ENCODE results near the gene IL1RAPL2. TPM values are rescaled to one million over a fixed set of nuclear protein-coding genes. Genes with fewer than 3 reads are reported as not detected.
"Not testable (repeated sequence)": the region's sequence is repeated elsewhere in the genome, so short reads cannot be mapped to it uniquely, and the experiment has no call there.

The IL1RAPL2 gene
- total RNA-seq, 1 experiment from 2014 or later = 1.6 TPM

DNA sequence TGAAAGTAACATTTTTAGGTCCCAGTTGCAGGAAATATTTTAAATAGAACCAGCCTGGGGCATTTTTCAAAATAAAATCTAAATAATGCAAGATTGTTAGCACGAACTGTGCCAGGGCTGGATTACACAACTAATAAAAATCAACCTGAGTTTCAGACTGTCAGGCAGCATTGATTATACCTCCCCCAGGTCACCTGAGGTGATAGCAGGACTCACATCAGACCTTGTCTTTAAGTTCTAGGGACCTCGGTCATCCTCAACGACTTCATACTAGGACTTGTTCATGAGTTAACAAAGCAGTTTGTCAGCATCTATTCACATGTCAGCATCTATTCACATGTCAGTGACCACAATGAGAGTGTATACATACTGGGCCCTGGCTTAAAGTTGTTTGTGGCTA, 663.1 kb downstream of the IL1RAPL2 start:
- Histone ChIP-seq H3K4me2 (no peak overlapping the region), H3F3A (ENCODE audit: insufficient read depth, low read depth) (no peaks in the 10 kb centered on the region), H3K9me3 (ENCODE audit: insufficient read depth, low read depth) (no peaks in the 10 kb centered on the region), H3K9me2 (ENCODE audit: insufficient read depth) (no peaks in the 10 kb centered on the region), H3K27me3 (ENCODE audit: insufficient read depth, low read depth) (no peaks in the 10 kb centered on the region), H3K4me1 (replicated peaks; ENCODE audit: insufficient read depth) (no peaks in the 10 kb centered on the region), H3K4me3 (no peak overlapping the region), H3K27ac (no peak overlapping the region), H3K36me3 (ENCODE audit: low read depth) (no peaks in the 10 kb centered on the region), H4K20me1 (ENCODE audit: insufficient read depth) (no peaks in the 10 kb centered on the region), H3K79me2 (ENCODE audit: low read depth) (no peaks in the 10 kb centered on the region), H2AFZ (no peak overlapping the region)
- BruUV-seq (replicated peaks) = no TSS peak
- intact Hi-C loops (cut with micrococcal nuclease; ENCODE audit: unreplicated experiment) = no loop called here
- ChIA-PET POLR2A (ENCODE audit: unreplicated experiment) (no interaction called here), CTCF (no interaction called here)
- DNase-seq = no peak
- no peak for TF ChIP-seq EZH2 (IDR thresholded peaks at IDR 0.05; ENCODE audit: low read depth)
- no peak for TF ChIP-seq CTCF (conservative IDR thresholded peaks at IDR 0.05)

GRCh38 chrX:105237407-105237806, 671.4 kb downstream of the IL1RAPL2 start:
- H2AFZ ChIP-seq; H3K27me3 ChIP-seq (ENCODE audit: insufficient read depth, low read depth); BruUV-seq (replicated peaks); H3K4me3 ChIP-seq; H3K4me2 ChIP-seq; POLR2A ChIA-PET (ENCODE audit: unreplicated experiment); H3K27ac ChIP-seq; intact Hi-C loops (cut with micrococcal nuclease; ENCODE audit: unreplicated experiment); H3K4me1 ChIP-seq (replicated peaks; ENCODE audit: insufficient read depth); H4K20me1 ChIP-seq (ENCODE audit: insufficient read depth); H3K9me3 ChIP-seq (ENCODE audit: insufficient read depth, low read depth); CTCF ChIA-PET; H3K79me2 ChIP-seq (ENCODE audit: low read depth); H3K36me3 ChIP-seq (ENCODE audit: low read depth); H3F3A ChIP-seq (ENCODE audit: insufficient read depth, low read depth); DNase-seq; H3K9me2 ChIP-seq (ENCODE audit: insufficient read depth): not testable (repeated sequence)

GRCh38 chrX:105241056-105241455, 675.1 kb downstream of the IL1RAPL2 start:
- H4K20me1 ChIP-seq (ENCODE audit: insufficient read depth) = no peaks in the 10 kb centered on the region
- TF ChIP-seq EZH2 (IDR thresholded peaks at IDR 0.05; ENCODE audit: low read depth) (no peak), CTCF (conservative IDR thresholded peaks at IDR 0.05) (no peak)
- H3F3A ChIP-seq (ENCODE audit: insufficient read depth, low read depth) = no peaks in the 10 kb centered on the region
- H3K79me2 ChIP-seq (ENCODE audit: low read depth) = no peaks in the 10 kb centered on the region
- POLR2A ChIA-PET (ENCODE audit: unreplicated experiment) = no interaction called here
- H3K4me2 ChIP-seq = no peak overlapping the region
- peak in 1 of 2 experiments; percentile 58 for DNase-seq
- H2AFZ ChIP-seq = no peak overlapping the region
- H3K4me1 ChIP-seq (replicated peaks; ENCODE audit: insufficient read depth) = no peaks in the 10 kb centered on the region
- BruUV-seq (replicated peaks) = no TSS peak
- H3K27me3 ChIP-seq (ENCODE audit: insufficient read depth, low read depth) = no peaks in the 10 kb centered on the region
- no peak overlapping the region for H3K27ac ChIP-seq
- H3K9me2 ChIP-seq (ENCODE audit: insufficient read depth) = no peaks in the 10 kb centered on the region
- intact Hi-C loops (cut with micrococcal nuclease; ENCODE audit: unreplicated experiment) = no loop called here
- CTCF ChIA-PET = no interaction called here
- H3K9me3 ChIP-seq (ENCODE audit: insufficient read depth, low read depth) = no peaks in the 10 kb centered on the region
- no peak overlapping the region for H3K4me3 ChIP-seq
- no peaks in the 10 kb centered on the region for H3K36me3 ChIP-seq (ENCODE audit: low read depth)

DNA sequence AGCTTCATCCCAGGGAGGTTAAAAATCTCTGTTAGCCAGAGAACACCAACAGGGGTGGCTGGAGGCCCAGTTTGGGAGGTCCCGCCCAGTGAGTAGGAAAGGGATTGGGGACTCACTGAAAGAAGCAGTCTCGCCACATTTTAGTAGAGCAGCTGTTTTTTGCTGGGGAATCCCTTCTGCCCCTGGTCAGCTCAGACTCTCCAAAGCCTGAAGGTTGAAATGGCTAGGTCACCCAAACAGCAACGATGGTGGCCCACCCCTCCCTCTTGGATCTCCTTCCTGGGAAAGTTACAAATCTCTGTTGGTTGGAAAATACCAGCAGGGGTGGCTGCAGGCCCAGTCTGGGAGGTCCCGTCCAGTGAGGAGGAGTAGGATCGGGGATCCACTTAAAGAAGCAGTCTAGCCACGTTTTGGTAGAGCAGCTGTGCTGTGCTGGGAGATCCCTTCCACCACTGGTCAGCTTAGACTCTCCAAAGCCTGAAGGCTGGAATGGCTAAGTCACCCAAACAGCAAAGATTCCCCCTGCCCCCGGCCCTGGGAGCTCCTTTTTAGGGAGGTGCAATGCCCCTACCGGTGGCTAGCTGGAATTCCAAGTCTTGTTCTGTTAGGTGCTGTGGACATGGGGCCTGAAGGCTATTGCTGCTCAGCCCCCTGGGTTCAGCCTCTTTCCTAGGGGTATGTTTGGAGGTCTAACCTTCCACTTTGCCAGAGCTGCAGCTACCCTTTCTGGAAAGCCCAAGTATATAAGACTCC, 694.5 kb downstream of the IL1RAPL2 start:
- H3K4me1 ChIP-seq (replicated peaks; ENCODE audit: insufficient read depth) = peaks cover 8% of the 10 kb centered on the region
- H3K27ac ChIP-seq = no peak overlapping the region
- no peaks in the 10 kb centered on the region for H3K79me2 ChIP-seq (ENCODE audit: low read depth)
- no peak for DNase-seq
- TF ChIP-seq EZH2 (IDR thresholded peaks at IDR 0.05; ENCODE audit: low read depth) = no peak
- no peak for TF ChIP-seq CTCF (conservative IDR thresholded peaks at IDR 0.05)
- no peak overlapping the region for H3K4me2 ChIP-seq
- H3K36me3 ChIP-seq (ENCODE audit: low read depth) = no peaks in the 10 kb centered on the region
- no peaks in the 10 kb centered on the region for H3K9me3 ChIP-seq (ENCODE audit: insufficient read depth, low read depth)
- CTCF ChIA-PET = no interaction called here
- intact Hi-C loops (cut with micrococcal nuclease; ENCODE audit: unreplicated experiment) = no loop called here
- POLR2A ChIA-PET (ENCODE audit: unreplicated experiment) = no interaction called here
- no peaks in the 10 kb centered on the region for H4K20me1 ChIP-seq (ENCODE audit: insufficient read depth)
- no peak overlapping the region for H3K4me3 ChIP-seq
- H2AFZ ChIP-seq = no peak overlapping the region
- H3K27me3 ChIP-seq (ENCODE audit: insufficient read depth, low read depth) = no peaks in the 10 kb centered on the region
- no peaks in the 10 kb centered on the region for H3K9me2 ChIP-seq (ENCODE audit: insufficient read depth)
- no TSS peak for BruUV-seq (replicated peaks)
- H3F3A ChIP-seq (ENCODE audit: insufficient read depth, low read depth) = peaks cover 7% of the 10 kb centered on the region; the same call in 1 of the 2 replicates

All from PC-9 (cell line).